GM18511 (cell line): Measurements from ENCODE around the gene CKAP5.

Experiments used
- ATAC-seq: cut with Tn5 transposase; IDR thresholded peaks from one replicate; pipeline ENCODE4 v1.9.1; 2021; ENCODE audit warnings: mild to moderate bottlenecking, moderate library complexity; ENCODE audit not compliant: unreplicated experiment

Gene CKAP5

DNA sequence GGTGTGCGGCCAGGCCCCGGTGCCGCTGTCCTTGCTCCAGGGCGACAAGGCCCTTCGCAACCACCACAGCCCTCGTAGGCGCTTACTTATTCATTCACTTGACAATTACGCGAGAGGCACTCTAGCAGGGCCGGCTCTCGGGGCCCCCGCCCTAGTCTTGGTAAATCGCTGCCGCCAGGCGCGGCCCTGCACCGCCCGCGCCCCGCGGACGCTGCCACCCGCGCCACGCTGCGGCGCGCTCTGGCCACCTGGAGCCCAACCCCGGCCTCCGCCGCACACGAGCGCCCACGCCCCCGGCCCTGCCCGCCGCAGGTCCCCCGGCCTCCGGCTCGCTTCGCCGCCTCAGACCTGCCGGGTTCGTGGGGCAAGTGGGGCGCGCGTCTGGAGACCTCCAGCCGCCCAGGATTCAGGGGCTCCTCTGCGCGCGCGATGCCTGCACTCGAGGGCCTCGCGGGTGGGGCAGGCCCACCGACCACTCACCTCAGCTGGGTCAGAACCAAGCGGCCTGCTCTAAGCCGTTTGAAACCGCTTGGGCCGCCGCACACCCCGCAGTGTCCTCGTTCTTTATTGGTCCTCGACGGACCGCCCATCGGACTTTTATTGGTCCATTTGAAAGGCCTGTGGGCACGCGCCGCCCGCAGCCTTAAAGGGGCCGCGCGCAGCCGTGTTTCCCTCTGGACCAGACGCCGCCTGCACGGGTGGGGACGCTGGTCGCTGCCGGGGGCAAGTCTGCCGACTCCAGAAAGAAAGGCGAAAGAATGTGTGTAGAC, at the start of gene CKAP5:
TSS of gene CKAP5 (minus strand) at position 541 of the 770 bp plus-strand sequence. CDS start 25,049 bp downstream, outside the sequence.
- peak; percentile 94 for ATAC-seq

DNA sequence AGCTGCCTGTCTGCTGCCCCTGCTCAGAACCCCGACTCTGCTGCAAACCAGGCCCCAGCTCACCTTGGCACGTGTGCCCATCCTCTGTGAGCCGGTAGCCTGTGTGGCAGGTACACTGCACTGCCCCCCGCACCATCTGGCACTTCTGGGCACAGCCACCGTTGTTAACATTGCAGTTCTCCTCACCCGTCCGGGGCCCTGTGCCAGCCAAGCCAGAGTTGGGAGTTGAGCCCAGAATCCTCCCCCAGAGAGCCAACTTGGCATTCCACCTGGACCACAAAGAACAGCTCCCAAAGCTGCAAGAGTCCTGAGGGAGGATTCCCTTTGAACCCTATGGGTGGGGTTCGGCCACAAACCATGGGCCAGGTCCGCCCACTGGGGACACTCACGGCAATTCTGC, 49.7 kb upstream of the CKAP5 start:
- no peak for ATAC-seq

DNA sequence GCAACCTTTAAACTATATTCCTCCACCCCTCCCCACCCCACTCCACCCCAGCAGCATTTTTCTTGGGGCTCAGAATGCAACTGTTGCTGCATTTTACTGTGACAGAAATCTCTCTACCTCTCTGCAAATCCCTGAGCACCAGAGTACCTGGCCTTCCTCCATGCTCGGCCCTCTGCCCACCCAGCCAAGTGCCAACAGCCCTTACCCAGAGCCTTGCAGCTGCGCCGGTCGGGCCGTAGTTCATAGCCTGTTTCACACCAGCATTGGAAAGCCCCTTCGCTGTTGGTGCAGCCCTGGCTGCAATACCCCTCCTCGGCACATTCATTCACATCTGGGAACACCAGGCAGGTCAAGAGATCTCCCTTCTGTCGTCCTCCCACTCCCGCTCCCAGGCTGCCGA, 48.9 kb upstream of the CKAP5 start:
- no peak for ATAC-seq

DNA sequence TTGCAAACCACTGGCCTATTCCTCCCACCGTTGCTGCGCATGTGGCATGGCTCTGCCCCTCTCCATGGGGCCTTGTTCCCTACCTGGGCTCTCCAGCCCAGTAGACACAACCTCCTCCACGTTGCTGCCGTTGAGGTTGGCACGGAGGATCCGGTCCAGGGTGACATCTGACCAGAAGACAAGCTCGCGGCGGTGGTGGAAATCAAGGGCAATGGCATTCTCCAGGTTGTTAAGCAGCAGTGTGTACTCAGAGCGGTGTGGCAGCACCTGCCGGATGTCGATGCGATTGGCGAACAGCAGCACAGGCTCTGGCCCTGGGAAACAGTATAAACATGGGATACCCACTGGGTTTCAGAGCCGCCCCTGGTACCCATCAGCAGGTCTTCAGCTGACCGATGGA, 48.4 kb upstream of the CKAP5 start:
- ATAC-seq = no peak

DNA sequence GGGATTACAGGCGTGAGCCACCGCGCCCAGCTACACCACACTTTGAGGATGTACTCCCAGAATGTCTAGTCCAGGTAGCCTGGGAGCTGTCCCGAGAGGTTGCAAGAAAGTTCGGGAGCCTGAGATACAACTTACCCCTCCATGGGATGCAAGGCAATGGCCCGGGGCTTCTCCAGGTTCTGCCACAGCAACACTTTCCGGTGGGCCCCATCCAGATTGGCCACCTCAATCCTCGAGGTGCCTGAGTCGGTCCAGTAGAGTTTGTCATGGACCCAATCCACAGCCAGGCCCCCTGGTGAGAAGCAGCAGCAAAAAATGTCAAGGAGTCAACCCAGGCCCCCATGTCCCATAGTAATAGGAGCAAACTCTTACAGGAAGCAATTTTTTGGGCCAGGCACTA, 46.8 kb upstream of the CKAP5 start:
- no peak for ATAC-seq

DNA sequence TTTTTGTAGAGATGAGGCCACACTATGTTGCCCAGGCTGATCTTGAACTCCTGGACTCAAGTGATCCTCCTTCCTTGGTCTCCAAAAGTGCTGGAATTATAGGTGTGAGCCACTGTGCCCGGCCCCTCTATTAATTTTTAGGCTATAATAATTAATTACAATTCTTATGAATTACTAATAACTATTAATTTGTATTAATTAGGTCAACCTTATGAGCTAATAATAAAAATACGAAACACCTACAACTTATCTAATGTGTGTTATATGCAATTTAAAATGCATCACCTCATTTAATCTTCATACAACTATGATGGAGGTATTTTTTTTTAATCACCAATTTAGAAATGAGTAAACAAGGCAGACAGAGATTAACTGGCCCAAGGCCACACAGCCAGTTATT, 46.0 kb upstream of the CKAP5 start:
- ATAC-seq = no peak

DNA sequence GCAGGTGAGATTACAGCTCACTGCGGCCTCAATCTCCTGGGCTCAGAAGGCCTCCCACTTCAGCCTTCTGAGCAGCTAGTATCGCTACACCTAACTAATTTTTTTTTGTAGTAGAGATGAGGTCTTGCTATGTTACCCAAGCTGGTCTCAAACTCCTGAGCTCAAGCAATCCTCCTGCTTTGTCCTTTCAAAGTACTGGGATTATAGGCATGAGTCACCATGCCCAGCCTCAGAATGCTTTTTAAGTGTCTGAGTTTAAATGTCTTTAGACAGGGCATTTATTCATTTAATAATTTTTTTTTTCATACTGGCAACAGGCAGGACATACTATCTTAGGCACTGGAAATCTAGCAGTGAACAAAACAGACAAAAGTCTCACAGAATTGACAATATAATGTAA, 44.6 kb upstream of the CKAP5 start:
- no peak for ATAC-seq

DNA sequence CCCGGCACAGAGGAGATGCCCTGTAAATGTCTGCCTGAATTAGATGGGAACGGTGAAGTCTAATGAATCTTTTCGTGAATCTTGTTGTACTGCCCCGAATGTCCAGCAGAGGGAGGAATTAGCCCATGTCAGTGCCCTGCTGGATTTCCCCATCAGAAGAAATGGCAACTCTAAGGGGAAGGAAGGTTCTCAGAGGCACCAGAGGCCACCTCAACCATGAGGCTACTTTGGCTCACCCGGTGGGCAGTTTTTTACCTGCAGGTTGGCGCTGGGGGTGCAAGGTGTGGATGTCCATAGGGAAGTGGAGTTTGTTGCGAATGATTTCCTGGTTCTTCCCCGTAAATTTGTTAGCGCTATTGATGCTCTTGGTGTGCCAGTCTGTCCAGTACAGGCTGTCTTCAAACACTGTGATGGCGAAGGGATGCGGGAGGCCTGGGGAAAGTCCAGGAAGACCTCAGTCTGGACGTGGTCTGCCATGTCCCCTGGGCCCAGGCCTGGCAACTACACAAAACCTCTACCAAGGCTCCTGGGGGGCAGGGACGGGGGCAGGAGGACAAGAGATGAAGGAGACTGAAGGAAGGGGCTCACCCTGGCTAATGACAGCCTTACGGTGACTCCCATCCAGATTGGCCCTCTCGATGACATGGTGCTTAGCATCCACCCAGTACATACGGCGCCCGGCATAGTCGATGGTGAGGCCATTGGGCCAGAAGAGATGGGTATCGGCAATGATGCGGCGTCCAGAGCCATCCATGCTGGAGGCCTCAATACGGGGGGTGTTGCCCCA, 43.8 kb upstream of the CKAP5 start:
- peak; percentile 59 for ATAC-seq

DNA sequence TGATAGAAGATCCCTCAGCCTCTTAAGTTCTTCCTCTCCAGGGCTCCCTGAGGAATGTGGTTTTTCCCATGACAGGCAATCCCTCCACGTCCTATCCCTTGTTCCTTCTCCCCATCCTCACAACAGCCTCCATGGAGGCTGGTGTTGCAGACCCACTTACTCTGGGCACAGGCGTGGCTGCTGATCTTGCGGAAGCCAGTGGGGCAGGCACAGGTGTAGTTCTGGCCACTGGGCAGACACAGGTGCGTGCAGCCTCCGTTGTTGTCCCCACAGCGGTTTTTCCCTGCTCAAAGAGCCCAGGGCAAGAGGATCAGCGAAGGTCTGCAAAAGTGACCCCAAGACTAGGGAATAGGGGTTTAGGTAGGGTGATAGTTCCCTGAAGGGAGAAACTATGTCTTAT, 43.2 kb upstream of the CKAP5 start:
- ATAC-seq = no peak

DNA sequence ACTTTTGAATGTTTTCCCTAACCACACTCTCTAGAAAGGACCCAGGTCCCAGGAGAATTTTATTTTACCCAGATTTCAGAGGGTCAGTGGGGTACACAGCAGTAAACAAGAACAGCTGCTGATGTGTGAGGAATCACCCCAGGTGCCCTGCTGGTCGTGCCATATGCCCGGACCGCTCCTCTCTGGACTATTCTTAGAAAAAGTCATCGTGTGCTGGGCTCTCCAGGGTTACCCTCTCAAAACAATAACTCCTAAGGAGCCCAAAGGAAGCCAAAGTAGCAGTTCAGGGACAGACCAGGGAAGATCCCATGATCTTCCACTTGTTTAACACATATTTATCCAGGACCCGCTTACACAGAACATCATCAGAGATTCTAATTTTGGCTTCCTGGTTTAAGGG, 42.6 kb upstream of the CKAP5 start:
- no peak for ATAC-seq

DNA sequence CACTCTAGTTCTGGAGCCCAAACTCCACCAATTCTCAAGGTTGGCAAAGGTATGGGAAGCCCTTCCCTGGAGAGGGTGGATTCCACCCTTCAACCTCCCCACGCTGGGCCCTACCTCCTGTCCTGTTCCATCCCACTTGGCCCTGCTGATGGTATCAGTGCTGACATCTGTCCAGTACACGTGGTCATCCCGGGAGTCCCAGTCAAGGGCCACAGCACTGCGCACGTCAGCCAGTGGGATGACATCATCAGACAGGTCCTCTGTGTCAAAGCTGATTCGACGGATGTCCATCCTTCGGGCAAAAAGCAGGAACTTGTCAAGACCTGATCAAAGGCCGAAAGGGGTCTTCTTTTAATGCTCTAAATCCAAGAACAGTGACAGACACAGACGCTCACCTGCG, 40.1 kb upstream of the CKAP5 start:
- ATAC-seq = no peak

DNA sequence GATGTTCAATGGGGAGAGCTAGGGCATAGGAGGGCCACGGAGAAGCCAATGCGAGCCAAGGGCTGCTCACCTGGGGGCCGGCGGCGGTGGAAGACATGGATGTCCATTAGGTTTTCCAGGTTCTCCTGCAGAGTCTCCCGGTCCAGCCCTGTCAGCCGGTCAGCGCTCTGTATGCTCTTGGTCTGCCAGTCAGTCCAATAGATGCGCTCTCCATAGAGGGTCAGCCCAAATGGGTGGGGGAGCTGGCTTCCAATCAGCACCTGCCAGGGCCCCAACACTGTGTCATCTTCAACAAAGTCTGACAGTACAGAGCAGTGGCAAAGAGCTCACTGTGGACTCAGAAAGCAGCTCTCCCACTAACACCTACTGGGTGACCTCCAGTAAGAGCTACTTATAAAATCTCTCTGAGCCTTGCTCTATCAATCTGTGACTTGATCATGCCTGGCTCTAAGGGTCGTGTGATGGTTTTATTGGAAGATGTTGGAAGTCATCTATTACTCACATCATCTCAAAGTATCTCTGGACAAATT, 33.0 kb upstream of the CKAP5 start:
- no peak for ATAC-seq

DNA sequence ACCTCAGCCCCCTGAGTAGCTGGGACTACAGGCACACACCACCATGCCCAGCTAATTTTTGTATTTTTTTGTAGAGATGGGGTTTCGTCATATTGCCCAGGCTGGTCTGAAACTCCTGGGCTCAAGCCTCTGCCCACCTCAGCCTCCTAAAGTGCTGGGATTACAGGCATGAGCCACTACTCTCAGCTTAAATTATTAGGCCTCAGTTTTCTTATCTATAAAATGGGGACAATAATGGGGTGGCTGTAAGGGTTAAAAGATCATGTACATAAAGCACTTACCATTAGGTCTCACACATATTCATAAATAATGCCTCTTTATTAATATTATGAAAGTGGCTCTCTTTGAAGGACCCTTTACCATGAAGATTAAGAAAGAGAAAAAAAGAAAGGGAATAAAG, 31.5 kb upstream of the CKAP5 start:
- ATAC-seq = no peak

DNA sequence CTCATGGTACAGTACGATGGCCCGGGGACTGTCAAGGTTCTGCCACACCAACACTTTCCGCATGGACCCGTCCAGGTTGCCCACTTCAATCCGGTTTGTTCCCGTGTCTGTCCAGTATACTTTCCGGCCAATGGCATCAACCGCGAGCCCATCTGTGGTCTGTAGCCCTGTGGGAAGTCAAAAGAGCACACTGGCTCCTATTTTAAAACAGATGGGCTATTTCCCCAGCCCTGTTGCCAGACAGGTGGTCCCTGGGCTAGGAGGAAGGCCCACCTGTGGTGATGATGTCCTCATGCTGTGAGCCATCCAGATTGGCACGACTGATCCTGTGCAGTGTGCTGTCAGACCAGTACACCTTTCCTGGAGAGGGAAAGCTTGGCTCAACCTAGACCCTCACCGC, 30.4 kb upstream of the CKAP5 start:
- ATAC-seq = no peak

DNA sequence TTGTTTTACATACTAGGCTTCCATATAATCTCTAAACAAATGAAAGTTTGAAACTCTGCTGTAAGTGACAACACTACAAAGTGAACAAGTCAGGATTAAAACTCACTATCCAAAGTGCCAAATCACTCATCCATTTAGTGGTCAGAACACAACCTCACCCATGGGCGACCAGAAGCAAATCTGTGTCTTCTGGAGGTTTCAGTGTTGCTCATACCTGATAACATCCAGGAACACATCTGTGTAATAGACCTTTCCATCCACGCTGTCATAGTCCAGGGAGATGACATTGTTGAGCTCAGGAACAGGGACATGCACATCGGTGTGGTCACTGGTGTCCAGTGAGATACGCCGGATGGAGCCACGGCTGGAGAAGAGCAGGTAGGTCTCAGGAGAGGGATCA, 28.5 kb upstream of the CKAP5 start:
- no peak for ATAC-seq

DNA sequence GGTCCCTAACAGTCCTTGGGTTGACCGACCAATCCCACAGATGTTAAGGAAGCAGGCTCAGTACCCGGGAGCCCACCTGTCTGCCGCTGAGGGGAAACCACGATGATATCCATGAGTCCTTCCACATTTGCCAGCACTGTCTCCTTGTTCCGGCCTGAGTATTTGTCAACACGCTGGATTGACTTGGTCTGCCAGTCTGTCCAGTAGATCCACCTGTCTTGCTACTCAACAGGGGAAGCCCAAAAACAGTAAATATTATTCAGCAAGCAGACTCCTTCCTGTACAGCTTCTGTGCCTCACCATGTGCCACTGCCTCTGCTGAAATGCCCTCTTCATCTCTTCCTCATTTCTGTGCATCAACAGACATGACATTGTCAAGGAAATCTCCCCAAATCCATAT, 22.8 kb upstream of the CKAP5 start:
- no peak for ATAC-seq

DNA sequence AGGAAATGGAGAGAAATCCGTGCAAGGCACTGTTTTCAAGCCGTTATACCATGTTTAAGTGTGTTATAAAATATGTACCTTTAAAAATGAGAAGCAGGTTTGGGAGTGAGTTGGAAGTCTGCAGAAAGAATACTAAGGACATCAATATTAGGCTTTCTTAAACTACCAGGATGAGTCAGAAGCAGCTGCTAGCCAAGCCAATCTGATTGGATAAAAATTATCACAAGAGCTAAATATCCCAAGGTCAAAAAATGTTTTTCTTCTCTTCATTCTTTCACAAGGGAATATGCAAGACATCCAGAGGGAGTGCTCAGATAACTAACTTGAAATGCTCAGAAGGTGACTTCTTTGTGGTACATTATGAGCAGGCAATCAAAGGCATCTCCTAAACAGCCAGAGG, 19.3 kb upstream of the CKAP5 start:
- ATAC-seq = no peak

DNA sequence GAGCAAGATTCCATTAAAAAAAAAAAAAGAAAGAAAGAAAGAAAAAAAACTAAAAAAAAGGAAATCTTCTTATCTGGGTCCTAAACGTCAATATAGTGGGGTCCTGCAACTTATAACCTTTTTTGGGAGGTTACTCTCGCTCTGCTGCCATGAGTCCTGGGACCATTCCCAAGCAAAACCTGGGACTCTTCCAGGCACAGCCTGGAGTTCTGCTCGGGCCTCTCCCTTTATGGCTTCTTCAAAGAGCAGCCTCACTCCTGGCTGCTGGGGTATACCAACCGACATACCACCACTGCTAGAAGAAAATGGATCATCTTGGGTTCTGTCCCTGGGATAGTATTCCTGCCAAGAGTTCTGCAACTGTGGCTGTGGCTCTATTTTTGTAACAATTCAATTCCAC, 14.1 kb upstream of the CKAP5 start:
- ATAC-seq = no peak

DNA sequence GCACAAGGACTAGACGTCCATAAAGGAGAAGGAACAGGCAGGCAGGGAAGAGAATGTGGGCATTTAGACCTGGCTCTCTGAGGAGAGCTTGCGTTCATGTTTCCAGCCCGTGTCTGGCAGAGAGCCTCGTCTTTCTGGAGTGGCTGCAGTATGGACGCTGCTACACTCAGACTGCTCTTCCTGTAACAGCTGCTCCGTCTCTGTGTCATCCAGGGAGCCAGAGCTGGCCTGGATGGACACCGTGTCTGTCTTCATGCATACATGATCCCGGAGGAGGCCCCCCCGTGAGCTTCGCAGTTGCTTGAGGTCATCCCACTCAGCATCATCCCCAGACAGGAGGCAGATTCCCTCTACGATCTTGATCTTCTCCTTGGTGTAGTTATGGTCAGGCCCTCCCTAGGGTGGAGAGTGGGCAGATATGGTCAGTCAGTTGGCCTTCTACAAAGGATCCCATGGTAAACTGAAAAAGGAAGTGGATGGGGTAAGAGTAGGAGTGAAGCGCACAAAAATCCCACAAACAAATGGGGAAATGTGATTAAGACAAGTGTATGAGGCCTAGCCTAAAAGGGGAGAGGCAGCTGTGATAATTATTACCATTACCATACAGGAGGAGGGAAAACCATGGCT, 13.0 kb upstream of the CKAP5 start:
- no peak for ATAC-seq

DNA sequence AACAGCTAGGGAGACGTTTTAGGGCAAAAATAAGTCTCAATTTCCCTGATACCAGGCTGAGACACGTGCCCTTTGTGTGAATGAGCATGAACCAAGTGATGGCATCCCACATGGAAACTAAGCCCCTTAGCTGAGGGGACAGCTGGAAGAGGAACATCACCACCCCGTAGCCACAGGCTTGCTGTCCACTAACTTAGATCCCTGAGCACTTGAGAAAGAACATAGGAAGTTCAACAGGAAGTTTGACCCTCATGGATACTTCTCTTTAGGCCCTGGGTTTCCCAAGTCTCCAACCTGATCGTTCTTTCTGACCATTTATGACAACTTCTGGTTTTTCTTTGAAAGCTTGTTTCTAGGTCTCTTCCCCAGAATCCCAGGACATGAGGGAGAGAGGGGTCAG, 11.6 kb upstream of the CKAP5 start:
- no peak for ATAC-seq

DNA sequence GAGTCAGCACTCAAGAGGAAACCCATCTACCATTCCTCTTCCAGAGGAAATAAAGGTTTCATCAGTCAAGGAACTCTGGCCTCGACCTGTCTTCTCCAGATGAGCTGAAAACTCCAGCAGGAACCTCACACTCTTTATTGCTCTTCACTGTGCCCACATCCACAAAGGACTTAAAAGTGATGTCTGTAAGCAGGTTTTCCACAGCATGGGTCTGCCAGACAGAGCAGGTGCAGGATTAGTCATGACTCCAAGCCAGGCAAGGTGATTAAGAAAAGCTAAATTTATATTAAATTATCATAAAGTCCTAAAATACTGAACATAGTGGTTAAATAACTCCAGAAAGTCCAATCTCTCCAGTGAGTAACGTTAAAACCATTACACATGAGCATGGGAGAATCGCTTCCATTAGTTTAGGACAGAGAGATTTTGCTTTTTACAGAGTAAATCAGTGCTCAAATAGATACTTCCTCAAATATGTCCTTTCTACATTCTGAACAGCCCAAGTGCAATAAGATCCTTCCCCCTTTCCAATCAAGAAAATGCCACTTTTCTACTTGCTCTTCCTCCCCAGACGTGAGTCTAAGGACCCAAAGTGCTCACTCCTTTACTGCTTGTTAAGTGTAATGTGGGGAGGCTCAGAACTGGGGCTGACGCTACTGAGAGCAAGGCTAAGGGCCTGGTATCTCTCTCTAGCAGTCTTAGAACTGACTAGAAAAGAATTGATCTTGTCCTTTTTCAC, 10.7 kb upstream of the CKAP5 start:
- no peak for ATAC-seq
